Measurements from ENCODE around the gene CCDC85B. TPM values are rescaled to one million over a fixed set of nuclear protein-coding genes. Genes with fewer than 3 reads are reported as not detected.
A peak's percentile ranks its signal among the peaks of the same experiment; 100 is the strongest.

The CCDC85B gene
- total and polyA plus RNA-seq, 2 of the 8 experiments (the other 6 are each of a cell fraction or from before 2014, with no cell fraction given) = 19.8 to 30.8 TPM

DNA sequence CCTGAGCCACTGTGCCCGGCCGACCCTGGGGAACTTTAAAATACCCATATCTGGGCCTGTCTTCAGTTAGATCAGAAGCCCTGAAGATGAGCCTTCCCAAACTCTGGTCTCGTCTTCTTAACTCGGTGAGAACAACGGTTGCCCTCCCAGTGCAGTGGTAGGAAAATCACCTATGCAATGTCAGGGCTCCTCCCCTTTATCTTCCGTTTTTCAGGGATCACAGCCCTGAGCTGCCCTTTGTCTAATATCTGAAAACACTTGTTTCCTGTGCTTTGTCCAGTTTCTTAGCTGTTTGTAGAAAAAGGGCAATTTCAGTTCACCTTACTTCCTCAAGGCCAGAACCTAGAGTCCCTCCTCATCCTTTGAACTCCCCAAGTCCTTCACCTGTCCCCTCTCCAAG, 38.2 kb downstream of the CCDC85B start:
- Histone ChIP-seq H3K4me2 (ENCODE audit: insufficient read depth in 1 of 2, low read depth in 2 of 2, low read length in 2 of 2) (no peak overlapping the region), H3K27me3 (replicated peaks in 1 of 4; ENCODE audit: control insufficient read depth in 3 of 4, extremely low read depth in 1 of 4, insufficient read depth in 3 of 4, low read length in 3 of 4) (no peaks in the 10 kb centered on the region), H3K14ac (ENCODE audit: insufficient read length) (no peak overlapping the region), H3K23ac (ENCODE audit: insufficient read length) (no peak overlapping the region), H4K20me1 (replicated peaks in 1 of 2; ENCODE audit: control insufficient read depth in 1 of 2, insufficient read depth in 2 of 2, low read length in 2 of 2) (no peaks in the 10 kb centered on the region), H3K9me3 (ENCODE audit: insufficient read depth in 2 of 2, low read depth in 1 of 2, low read length in 1 of 2) (no peaks in the 10 kb centered on the region), H3K4ac (replicated peaks; ENCODE audit: insufficient read length, low read depth, low read length) (no peak overlapping the region), H2AFZ (ENCODE audit: low read length) (no peak overlapping the region), H2BK15ac (ENCODE audit: low read length) (no peak overlapping the region), H3K27ac (ENCODE audit: low read depth, low read length) (no peak overlapping the region), H4K8ac (ENCODE audit: extremely low read depth, insufficient read depth, low read length) (no peak overlapping the region), H2BK12ac (ENCODE audit: low read depth, low read length) (0 out of 2 replicates have a peak overlapping the region, but pooled peaks have one; percentile 43), H2AK5ac (ENCODE audit: low read depth, low read length) (no peak overlapping the region), H3K79me1 (ENCODE audit: low read depth, low read length) (no peaks in the 10 kb centered on the region), H3K9ac (replicated peaks in 1 of 4; ENCODE audit: extremely low read depth in 1 of 4, low read depth in 3 of 4, low read length in 3 of 4) (no peak overlapping the region), H3K23me2 (ENCODE audit: low read depth, low read length) (no peaks in the 10 kb centered on the region), H3K18ac (ENCODE audit: extremely low read depth, low read length) (no peak overlapping the region), H3K4me1 (replicated peaks in 1 of 4; ENCODE audit: control insufficient read depth in 3 of 4, insufficient read depth in 4 of 4, low read length in 3 of 4) (peaks cover 0 to 8% (median 5%) of the 10 kb centered on the region in 4 experiments; a peak in 5 of 7 replicates), H3K4me3 (ENCODE audit: extremely low read depth in 1 of 4, insufficient read depth in 2 of 4, low read depth in 3 of 4, low read length in 4 of 4) (no peak overlapping the region), H2BK120ac (replicated peaks; ENCODE audit: low read depth, low read length) (no peak overlapping the region), H3K79me2 (ENCODE audit: control insufficient read depth in 1 of 2, insufficient read depth in 2 of 2, low read length in 2 of 2) (no peaks in the 10 kb centered on the region), H4K5ac (ENCODE audit: insufficient read length, low read depth, low read length) (no peak overlapping the region), H2BK20ac (ENCODE audit: low read length) (no peak overlapping the region), H3K36me3 (ENCODE audit: control insufficient read depth in 2 of 4, insufficient read depth in 4 of 4, low read length in 3 of 4) (no peaks in the 10 kb centered on the region), H3K56ac (replicated peaks; ENCODE audit: insufficient read length, low read depth, low read length) (no peak overlapping the region), H2BK5ac (ENCODE audit: low read depth, low read length) (no peak overlapping the region; the same call in 1 of the 2 replicates), H4K91ac (replicated peaks; ENCODE audit: insufficient read length, low read length) (no peak overlapping the region)
- DNase-seq (ENCODE audit: low read depth in 1 of 2, low spot score in 2 of 2) = no peak
- CTCF ChIA-PET (ENCODE audit: partially characterized antibody) = interaction anchor here (0.6 to 1.1 kb wide), 2 partner anchors 15 to 80 kb away, joined by 3 read pairs; no protein-coding TSS in a partner anchor
- POLR2A ChIA-PET (ENCODE audit: partially characterized antibody) = interaction anchor here (1.0 to 2.1 kb wide), 4 partner anchors 9 to 69 kb away, joined by 3 to 10 read pairs (median 6); partner anchors contain the start of genes MUS81 and SART1
- WGBS, 2 experiments (ENCODE audit: extremely low coverage in 1 of 2, insufficient coverage in 1 of 2, insufficient read length in 1 of 2, insufficient replicate concordance in 2 of 2, low coverage in 1 of 2, low lambda C conversion rate in 2 of 2, missing lambda C conversion rate in 1 of 2) = 88% methylated on average over 6 of the region's 6 CpGs; no CpG with 5 or more reads in 1 of the 2 experiments
- no peak for FAIRE-seq
- TF ChIP-seq FOSL1 (IDR thresholded peaks at IDR 0.05; ENCODE audit: insufficient read depth, low read depth, low read length) (no peak), HDAC6 (IDR thresholded peaks at IDR 0.05; ENCODE audit: low read depth, low read length) (no peak), SP1 (IDR thresholded peaks at IDR 0.05; ENCODE audit: low read depth, low read length) (no peak), TEAD4 (IDR thresholded peaks at IDR 0.05; ENCODE audit: low read depth, low read length) (no peak), EP300 (IDR thresholded peaks at IDR 0.05; ENCODE audit: borderline replicate concordance in 1 of 2, low read depth in 2 of 2, low read length in 2 of 2) (no peak), CEBPB (IDR thresholded peaks at IDR 0.05; ENCODE audit: low read depth, low read length) (no peak), SAP30 (IDR thresholded peaks at IDR 0.05; ENCODE audit: insufficient read depth, insufficient replicate concordance, low read length) (no peak), BRCA1 (IDR thresholded peaks at IDR 0.05; ENCODE audit: low read depth, low read length) (no peak)
- TF ChIP-seq, protein P1, sequence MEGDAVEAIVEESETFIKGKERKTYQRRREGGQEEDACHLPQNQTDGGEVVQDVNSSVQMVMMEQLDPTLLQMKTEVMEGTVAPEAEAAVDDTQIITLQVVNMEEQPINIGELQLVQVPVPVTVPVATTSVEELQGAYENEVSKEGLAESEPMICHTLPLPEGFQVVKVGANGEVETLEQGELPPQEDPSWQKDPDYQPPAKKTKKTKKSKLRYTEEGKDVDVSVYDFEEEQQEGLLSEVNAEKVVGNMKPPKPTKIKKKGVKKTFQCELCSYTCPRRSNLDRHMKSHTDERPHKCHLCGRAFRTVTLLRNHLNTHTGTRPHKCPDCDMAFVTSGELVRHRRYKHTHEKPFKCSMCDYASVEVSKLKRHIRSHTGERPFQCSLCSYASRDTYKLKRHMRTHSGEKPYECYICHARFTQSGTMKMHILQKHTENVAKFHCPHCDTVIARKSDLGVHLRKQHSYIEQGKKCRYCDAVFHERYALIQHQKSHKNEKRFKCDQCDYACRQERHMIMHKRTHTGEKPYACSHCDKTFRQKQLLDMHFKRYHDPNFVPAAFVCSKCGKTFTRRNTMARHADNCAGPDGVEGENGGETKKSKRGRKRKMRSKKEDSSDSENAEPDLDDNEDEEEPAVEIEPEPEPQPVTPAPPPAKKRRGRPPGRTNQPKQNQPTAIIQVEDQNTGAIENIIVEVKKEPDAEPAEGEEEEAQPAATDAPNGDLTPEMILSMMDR (IDR thresholded peaks at IDR 0.05; ENCODE audit: control extremely low read depth in 1 of 3, insufficient read depth in 1 of 3, low read depth in 1 of 3, low read length in 3 of 3) = no peak
- TF ChIP-seq, protein P2, sequence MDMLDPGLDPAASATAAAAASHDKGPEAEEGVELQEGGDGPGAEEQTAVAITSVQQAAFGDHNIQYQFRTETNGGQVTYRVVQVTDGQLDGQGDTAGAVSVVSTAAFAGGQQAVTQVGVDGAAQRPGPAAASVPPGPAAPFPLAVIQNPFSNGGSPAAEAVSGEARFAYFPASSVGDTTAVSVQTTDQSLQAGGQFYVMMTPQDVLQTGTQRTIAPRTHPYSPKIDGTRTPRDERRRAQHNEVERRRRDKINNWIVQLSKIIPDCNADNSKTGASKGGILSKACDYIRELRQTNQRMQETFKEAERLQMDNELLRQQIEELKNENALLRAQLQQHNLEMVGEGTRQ (IDR thresholded peaks at IDR 0.05; ENCODE audit: low read length) = no peak

All from H1 (cell line).